ENCODE data around the gene OR6S1.
"Not testable (repeated sequence)": the region's sequence is repeated elsewhere in the genome, so short reads cannot be mapped to it uniquely, and the experiment has no call there.

GRCh38 chr14:20595726-20596125 lies 45.8 kb downstream of the OR6S1 start:
- not testable (repeated sequence) for TF ChIP-seq CTCF (conservative IDR thresholded peaks at IDR 0.05; ENCODE audit: low read depth, low read length); EZH2 (IDR thresholded peaks at IDR 0.05; ENCODE audit: low read length, unreplicated experiment)
